Caco-2 (cell line): ENCODE results near the gene POLA1. TPM values are rescaled to one million over a fixed set of nuclear protein-coding genes. Genes with fewer than 3 reads are reported as not detected.

ENCODE experiments used
- BruUV-seq: library from RNA; stranded (reverse); fragments of 400-500 nt; replicated peaks from 2 replicates; lab custom pipeline; 2021; lab: Mats Ljungman, UMichigan
- CTCF ChIA-PET: fragments of 300-600 bp; sonication (Branson Sonifier 250); formaldehyde crosslinking; loops from one replicate; lab custom pipeline; 2022; ENCODE audit warnings: antibody characterized with exemption; lab: Charles Lee
- POLR2A ChIA-PET: fragments of 300-600 bp; sonication (Branson Sonifier 250); formaldehyde crosslinking; loops from one replicate; lab custom pipeline; 2022; ENCODE audit warnings: antibody characterized with exemption; lab: Charles Lee
- DNase-seq, 2 experiments: peaks; one replicate each; pipeline versions ENCODE4 v3.0.0 to v3.0.0-alpha.2; 2020 to 2022
- H3K27me3 ChIP-seq: replicated peaks from 2 replicates; pipeline ENCODE4 v1.6.0; 2011; ENCODE audit warnings: low read length; ENCODE audit not compliant: control insufficient read depth, insufficient read depth
- H3K36me3 ChIP-seq: 2 replicates; pipeline ENCODE4 v1.5.1; 2011; ENCODE audit warnings: low read length; ENCODE audit not compliant: control insufficient read depth, insufficient read depth
- H3K4me1 ChIP-seq: fragments of 250-450 bp; sonication (Bioruptor Pico); 2 replicates; pipeline ENCODE4 v1.5.1; 2020; ENCODE audit warnings: mild to moderate bottlenecking
- H3K4me3 ChIP-seq: 2 replicates; pipeline ENCODE4 v1.5.1; 2011; ENCODE audit warnings: low read depth, mild to moderate bottlenecking, control low read depth, low read length
- H3K9me3 ChIP-seq: fragments of 250-450 bp; sonication (Bioruptor Pico); 2 replicates; pipeline ENCODE4 v1.5.1; 2020; ENCODE audit warnings: mild to moderate bottlenecking, moderate library complexity
- H3K27ac Mint-ChIP-seq: one replicate; pipeline ENCODE4 v1.8.0; 2022; ENCODE audit warnings: mixed read lengths; ENCODE audit not compliant: unreplicated experiment
- H3K27me3 Mint-ChIP-seq: one replicate; pipeline ENCODE4 v1.8.0; 2022; ENCODE audit warnings: mixed read lengths; ENCODE audit not compliant: insufficient read depth, unreplicated experiment
- H3K36me3 Mint-ChIP-seq: one replicate; pipeline ENCODE4 v1.8.0; 2022; ENCODE audit warnings: mild to moderate bottlenecking, mixed read lengths; ENCODE audit not compliant: insufficient read depth, unreplicated experiment
- H3K4me1 Mint-ChIP-seq: one replicate; pipeline ENCODE4 v1.8.0; 2022; ENCODE audit warnings: low read depth, mixed read lengths; ENCODE audit not compliant: unreplicated experiment
- H3K4me3 Mint-ChIP-seq: one replicate; pipeline ENCODE4 v1.8.0; 2022; ENCODE audit warnings: mild to moderate bottlenecking, moderate library complexity, mixed read lengths; ENCODE audit not compliant: unreplicated experiment
- H3K9me3 Mint-ChIP-seq: one replicate; pipeline ENCODE4 v1.8.0; 2022; ENCODE audit warnings: mixed read lengths; ENCODE audit not compliant: unreplicated experiment
- intact Hi-C: fragments of 100-400 bp; cut with micrococcal nuclease; formaldehyde crosslinking; loops from one replicate; pipeline ENCODE4 v1.10.0; 2022; ENCODE audit not compliant: unreplicated experiment
- total RNA-seq: library from RNA; stranded (reverse); gene quantifications from 2 replicates; pipeline ENCODE4 v1.2.3, GENCODE V29; 2022
- TF ChIP-seq, protein P1 (sequence below), 2 experiments: fragments of 200-600 bp in 1 of 2; IDR thresholded peaks; 1 replicate in 1 of 2; 2 replicates in 1 of 2; pipeline versions ENCODE4 v1.5.1 to v1.8.0; 2011 to 2022; ENCODE audit warnings: antibody characterized with exemption in 1 of 2, control low read depth in 1 of 2, inconsistent platforms in 1 of 2, low read depth in 1 of 2, low read length in 1 of 2, mild to moderate bottlenecking in 1 of 2, moderate library complexity in 1 of 2; ENCODE audit not compliant: insufficient read depth in 1 of 2, severe bottlenecking in 1 of 2, unreplicated experiment in 1 of 2

POLA1 gene
- total RNA-seq, 1 experiment from 2014 or later = 23.5 TPM

DNA sequence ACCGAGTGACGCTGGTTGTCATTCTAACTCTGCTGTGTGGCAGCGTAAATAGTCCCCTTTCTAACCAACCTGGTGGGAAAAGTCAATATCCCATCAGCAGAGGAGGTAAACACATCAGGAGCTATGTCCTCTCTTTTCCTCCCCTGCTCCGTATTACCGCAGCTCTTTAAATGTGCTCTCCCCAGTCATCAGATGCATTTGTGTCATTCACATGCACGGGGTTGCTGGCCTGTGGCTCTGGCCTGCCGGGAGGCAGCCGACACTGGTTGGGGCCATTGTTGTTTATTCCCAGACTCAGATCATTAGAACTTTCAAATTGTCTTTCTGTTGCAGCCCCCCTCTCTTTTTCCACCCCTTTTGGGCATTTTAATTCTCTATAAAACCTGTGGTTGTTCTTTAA is 300.2 kb downstream of the POLA1 start:
- Histone ChIP-seq H3K4me1 (no peaks in the 10 kb centered on the region), H3K4me3 (no peak overlapping the region), H3K9me3 (no peaks in the 10 kb centered on the region), H3K36me3 (no peaks in the 10 kb centered on the region), H3K27me3 (no peaks in the 10 kb centered on the region)
- peaks cover 6% of the 10 kb centered on the region for H3K36me3 Mint-ChIP-seq
- H3K4me3 Mint-ChIP-seq = no peak overlapping the region
- H3K27ac Mint-ChIP-seq = no peak overlapping the region
- ChIA-PET POLR2A (no interaction called here), CTCF (no interaction called here)
- H3K27me3 Mint-ChIP-seq = no peaks in the 10 kb centered on the region
- TF ChIP-seq, protein P1, sequence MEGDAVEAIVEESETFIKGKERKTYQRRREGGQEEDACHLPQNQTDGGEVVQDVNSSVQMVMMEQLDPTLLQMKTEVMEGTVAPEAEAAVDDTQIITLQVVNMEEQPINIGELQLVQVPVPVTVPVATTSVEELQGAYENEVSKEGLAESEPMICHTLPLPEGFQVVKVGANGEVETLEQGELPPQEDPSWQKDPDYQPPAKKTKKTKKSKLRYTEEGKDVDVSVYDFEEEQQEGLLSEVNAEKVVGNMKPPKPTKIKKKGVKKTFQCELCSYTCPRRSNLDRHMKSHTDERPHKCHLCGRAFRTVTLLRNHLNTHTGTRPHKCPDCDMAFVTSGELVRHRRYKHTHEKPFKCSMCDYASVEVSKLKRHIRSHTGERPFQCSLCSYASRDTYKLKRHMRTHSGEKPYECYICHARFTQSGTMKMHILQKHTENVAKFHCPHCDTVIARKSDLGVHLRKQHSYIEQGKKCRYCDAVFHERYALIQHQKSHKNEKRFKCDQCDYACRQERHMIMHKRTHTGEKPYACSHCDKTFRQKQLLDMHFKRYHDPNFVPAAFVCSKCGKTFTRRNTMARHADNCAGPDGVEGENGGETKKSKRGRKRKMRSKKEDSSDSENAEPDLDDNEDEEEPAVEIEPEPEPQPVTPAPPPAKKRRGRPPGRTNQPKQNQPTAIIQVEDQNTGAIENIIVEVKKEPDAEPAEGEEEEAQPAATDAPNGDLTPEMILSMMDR (IDR thresholded peaks at IDR 0.05; ENCODE audit: insufficient read depth in 1 of 2, low read depth in 1 of 2, low read length in 1 of 2, severe bottlenecking in 1 of 2, unreplicated experiment in 1 of 2) = no peak
- no peaks in the 10 kb centered on the region for H3K4me1 Mint-ChIP-seq
- intact Hi-C loops = no loop called here
- no peaks in the 10 kb centered on the region for H3K9me3 Mint-ChIP-seq
- DNase-seq = no peak
- no TSS peak for BruUV-seq

DNA sequence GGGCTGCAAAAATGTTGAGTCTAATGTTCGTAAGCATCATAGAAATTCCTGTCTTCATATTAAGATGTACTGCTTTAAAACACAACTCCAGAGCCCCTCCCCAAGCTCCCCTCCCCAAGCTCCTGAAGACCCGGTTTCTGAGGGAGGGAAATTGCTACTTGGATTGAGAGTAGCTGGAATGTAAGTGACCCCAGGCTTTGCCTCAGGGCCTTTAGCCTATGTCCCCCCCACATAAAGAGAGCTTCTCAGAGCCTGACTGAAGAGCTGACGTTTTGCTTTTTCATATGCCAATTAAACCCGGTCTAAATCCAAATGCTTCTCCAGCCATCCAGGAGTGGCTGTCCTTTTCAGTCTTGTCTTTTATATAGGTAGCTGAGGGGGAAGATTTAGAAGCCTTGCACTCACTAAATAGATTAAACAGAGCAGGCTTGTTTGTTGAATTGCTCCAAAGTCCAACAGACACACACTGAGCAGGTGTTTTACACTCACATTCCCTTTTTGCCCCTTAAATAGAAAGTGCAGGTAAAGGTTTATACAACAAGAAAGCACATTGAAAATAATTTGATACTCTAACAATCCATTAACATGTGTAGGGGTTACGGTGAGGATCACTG is 302.5 kb downstream of the POLA1 start:
- H3K27me3 Mint-ChIP-seq = no peaks in the 10 kb centered on the region

DNA sequence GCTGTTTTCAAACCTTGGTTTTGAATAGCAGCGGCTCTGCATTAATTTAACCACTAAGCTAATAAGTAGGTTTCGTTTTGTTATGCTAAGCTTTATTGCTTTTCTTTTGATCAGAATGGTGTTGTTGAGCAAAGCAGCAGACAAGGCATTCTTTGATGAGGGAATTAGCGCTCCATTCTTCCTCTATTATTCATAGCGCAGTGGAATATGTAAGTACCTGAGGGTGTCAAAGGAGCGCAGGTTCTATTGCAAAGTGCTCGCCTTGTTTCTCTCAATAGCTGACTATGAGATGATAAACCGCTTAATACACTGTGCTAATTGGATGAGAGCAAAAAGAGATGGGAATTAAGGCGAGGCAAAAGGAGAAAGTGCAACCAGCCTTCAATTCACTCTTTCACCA is 305.8 kb downstream of the POLA1 start:
- no peaks in the 10 kb centered on the region for H3K9me3 ChIP-seq
- H3K9me3 Mint-ChIP-seq = no peaks in the 10 kb centered on the region
- no peak overlapping the region for H3K4me3 ChIP-seq
- H3K4me3 Mint-ChIP-seq = no peak overlapping the region
- POLR2A ChIA-PET = no interaction called here
- no peaks in the 10 kb centered on the region for H3K36me3 ChIP-seq
- CTCF ChIA-PET = no interaction called here
- intact Hi-C loops = no loop called here
- no peak overlapping the region for H3K27ac Mint-ChIP-seq
- H3K4me1 ChIP-seq = no peaks in the 10 kb centered on the region
- H3K36me3 Mint-ChIP-seq = peaks cover 4% of the 10 kb centered on the region
- no TSS peak for BruUV-seq
- TF ChIP-seq, protein P1 (IDR thresholded peaks at IDR 0.05; ENCODE audit: insufficient read depth in 1 of 2, low read depth in 1 of 2, low read length in 1 of 2, severe bottlenecking in 1 of 2, unreplicated experiment in 1 of 2) = no peak
- no peaks in the 10 kb centered on the region for H3K27me3 ChIP-seq
- DNase-seq = no peak
- H3K4me1 Mint-ChIP-seq = no peaks in the 10 kb centered on the region
- H3K27me3 Mint-ChIP-seq = peaks cover 4% of the 10 kb centered on the region

More for the DNA sequence above, 302.5 kb downstream of the POLA1 start:
- H3K27ac Mint-ChIP-seq = no peak overlapping the region
- Histone ChIP-seq H3K27me3 (no peaks in the 10 kb centered on the region), H3K36me3 (no peaks in the 10 kb centered on the region), H3K4me1 (no peaks in the 10 kb centered on the region), H3K9me3 (no peaks in the 10 kb centered on the region), H3K4me3 (no peak overlapping the region)
- no peaks in the 10 kb centered on the region for H3K9me3 Mint-ChIP-seq
- no peaks in the 10 kb centered on the region for H3K4me1 Mint-ChIP-seq
- TF ChIP-seq, protein P1 (IDR thresholded peaks at IDR 0.05; ENCODE audit: insufficient read depth in 1 of 2, low read depth in 1 of 2, low read length in 1 of 2, severe bottlenecking in 1 of 2, unreplicated experiment in 1 of 2) = no peak
- POLR2A ChIA-PET = no interaction called here
- no TSS peak for BruUV-seq
- CTCF ChIA-PET = interaction anchor here (1.9 kb wide), 1 partner anchor 24 kb away, joined by 6 read pairs; no protein-coding TSS in a partner anchor
- H3K4me3 Mint-ChIP-seq = no peak overlapping the region
- intact Hi-C loops = no loop called here
- DNase-seq = no peak
- peaks cover 4% of the 10 kb centered on the region for H3K36me3 Mint-ChIP-seq
